Glomerular endothelial cell (primary cell): ENCODE data around the gene FLT3LG. TPM values are rescaled to one million over a fixed set of nuclear protein-coding genes. Genes with fewer than 3 reads are reported as not detected.
A peak's percentile ranks its signal among the peaks of the same experiment; 100 is the strongest.
"Not testable (repeated sequence)": the region's sequence is repeated elsewhere in the genome, so short reads cannot be mapped to it uniquely, and the experiment has no call there.

Experiments
- DNase-seq: peaks from one replicate; pipeline ENCODE4 v3.0.0-alpha.2; 2011; ENCODE audit warnings: low read depth, low spot score; ENCODE audit errors: extremely low read depth
- total RNA-seq: library from RNA; depleted of rRNA; stranded (reverse); fragments of >200 nt; gene quantifications from 2 replicates; pipeline ENCODE4 v1.2.3, GENCODE V29; 2015

The FLT3LG gene
- total RNA-seq, 1 donor from 2014 or later = 3.1 TPM

- no peak for DNase-seq
Measured at GRCh38 chr19:49440439-49441209, 33.4 kb upstream of the FLT3LG start.

- DNase-seq = no peak
Measured at GRCh38 chr19:49441210-49441959, 32.6 kb upstream of the FLT3LG start, which contains the start of gene SLC17A7. SLC17A7 (minus strand) TSS chr19:49441527; CDS start chr19:49441379, 148 bp downstream.

- no peak for DNase-seq
Measured at GRCh38 chr19:49441960-49442350, 32.1 kb upstream of the FLT3LG start.

- no peak for DNase-seq
Measured at GRCh38 chr19:49442354-49442753, 31.7 kb upstream of the FLT3LG start.

- no peak for DNase-seq
Measured at GRCh38 chr19:49442771-49443365, 31.1 kb upstream of the FLT3LG start.

GRCh38 chr19:49443366-49444099 is 30.5 kb upstream of the FLT3LG start:
- DNase-seq = peak; percentile 62

- not testable (repeated sequence) for DNase-seq
Measured at GRCh38 chr19:49444100-49444700, 29.8 kb upstream of the FLT3LG start.

GRCh38 chr19:49445997-49446396 is 28.0 kb upstream of the FLT3LG start:
- no peak for DNase-seq

GRCh38 chr19:49447485-49448431 is 26.3 kb upstream of the FLT3LG start:
- DNase-seq = no peak

- DNase-seq = no peak
Measured at GRCh38 chr19:49448432-49448786, 25.6 kb upstream of the FLT3LG start.

GRCh38 chr19:49450405-49450804 is 23.6 kb upstream of the FLT3LG start:
- DNase-seq = no peak

GRCh38 chr19:49451430-49452181 is 22.4 kb upstream of the FLT3LG start, which contains the start of gene PIH1D1:
PIH1D1 (minus strand) TSS chr19:49451814; CDS start chr19:49451574, 240 bp downstream.
- DNase-seq = peak; percentile 99

GRCh38 chr19:49453013-49453756 is 20.8 kb upstream of the FLT3LG start, which contains the start of gene ALDH16A1:
ALDH16A1 (plus strand) TSS chr19:49453225; CDS start chr19:49453332, 107 bp downstream.
- peak; percentile 90 for DNase-seq

GRCh38 chr19:49453757-49454240 is 20.2 kb upstream of the FLT3LG start:
- DNase-seq = no peak

GRCh38 chr19:49455773-49456172 is 18.2 kb upstream of the FLT3LG start:
- no peak for DNase-seq

GRCh38 chr19:49456326-49456725 is 17.7 kb upstream of the FLT3LG start:
- no peak for DNase-seq

GRCh38 chr19:49458567-49458903 is 15.5 kb upstream of the FLT3LG start:
- no peak for DNase-seq

GRCh38 chr19:49459388-49459787 is 14.6 kb upstream of the FLT3LG start:
- no peak for DNase-seq
